ENCODE data around the gene DNAH5.

The DNAH5 gene

GRCh38 chr5:13739479-13739878, 205.0 kb downstream of the DNAH5 start:
- DNase-seq (ENCODE audit: low read depth in 2 of 2, low spot score in 1 of 2), result no peak

GRCh38 chr5:13735691-13736090, 208.8 kb downstream of the DNAH5 start:
- no peak for DNase-seq (ENCODE audit: low read depth in 2 of 2, low spot score in 1 of 2)

DNA sequence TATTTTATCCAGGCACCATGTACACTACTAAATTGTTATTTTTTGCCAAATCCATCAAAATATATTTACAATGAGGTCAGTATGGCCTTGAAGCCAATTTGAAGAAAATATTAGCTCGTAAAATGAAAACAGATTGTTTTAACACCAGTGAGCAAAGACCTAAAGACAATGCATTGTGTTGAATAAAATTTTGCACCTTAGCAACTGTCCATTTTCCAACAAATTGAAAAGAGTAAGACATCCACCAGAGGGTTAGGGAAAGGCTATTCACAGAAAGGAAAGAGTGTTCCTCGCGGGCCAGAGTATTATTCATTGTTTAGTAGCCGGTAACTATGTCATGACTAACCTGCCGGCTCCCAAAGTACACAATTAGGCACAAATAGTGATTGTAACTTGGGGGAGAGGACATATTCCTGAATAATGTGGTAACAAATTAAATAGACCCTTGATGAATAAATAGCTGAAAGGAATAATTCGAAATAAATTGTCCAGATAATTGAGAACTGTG, 213.3 kb downstream of the DNAH5 start:
- no peak for DNase-seq (ENCODE audit: low read depth in 2 of 2, low spot score in 1 of 2)

GRCh38 chr5:13708906-13709305, 235.6 kb downstream of the DNAH5 start:
- no peak for DNase-seq (ENCODE audit: low read depth in 2 of 2, low spot score in 1 of 2)

- DNase-seq (ENCODE audit: low read depth in 2 of 2, low spot score in 1 of 2), result no peak
These were observed 236.1 kb downstream of the DNAH5 start for GRCh38 chr5:13708432-13708831.

DNA sequence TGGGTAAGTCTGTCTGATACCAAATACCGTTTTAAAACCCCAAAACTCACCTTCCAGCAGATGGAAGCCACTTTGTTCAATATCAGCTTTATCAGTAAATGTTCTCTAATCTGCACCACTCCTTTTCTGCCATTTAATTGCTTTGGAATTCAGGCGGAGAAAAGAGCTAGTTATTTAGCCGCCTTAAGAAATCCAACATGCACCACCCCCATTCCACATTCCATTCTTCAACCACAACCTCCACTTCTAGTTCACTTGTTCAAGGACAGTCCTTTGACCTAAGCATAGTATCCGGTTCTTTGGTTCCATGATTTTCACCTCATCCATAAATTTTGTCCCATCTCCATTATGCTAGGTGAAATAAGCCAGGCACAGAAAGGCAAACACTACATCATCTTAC, 240.1 kb downstream of the DNAH5 start:
- DNase-seq (ENCODE audit: low read depth in 2 of 2, low spot score in 1 of 2), result no peak

GRCh38 chr5:13700626-13701025, 243.9 kb downstream of the DNAH5 start:
- DNase-seq (ENCODE audit: low read depth in 2 of 2, low spot score in 1 of 2), result no peak

- no peak for DNase-seq (ENCODE audit: low read depth in 2 of 2, low spot score in 1 of 2)
These were observed 245.6 kb downstream of the DNAH5 start for GRCh38 chr5:13698885-13699284.

- no peak for DNase-seq (ENCODE audit: low read depth in 2 of 2, low spot score in 1 of 2)
These were observed 249.3 kb downstream of the DNAH5 start for GRCh38 chr5:13695076-13695712.

DNA sequence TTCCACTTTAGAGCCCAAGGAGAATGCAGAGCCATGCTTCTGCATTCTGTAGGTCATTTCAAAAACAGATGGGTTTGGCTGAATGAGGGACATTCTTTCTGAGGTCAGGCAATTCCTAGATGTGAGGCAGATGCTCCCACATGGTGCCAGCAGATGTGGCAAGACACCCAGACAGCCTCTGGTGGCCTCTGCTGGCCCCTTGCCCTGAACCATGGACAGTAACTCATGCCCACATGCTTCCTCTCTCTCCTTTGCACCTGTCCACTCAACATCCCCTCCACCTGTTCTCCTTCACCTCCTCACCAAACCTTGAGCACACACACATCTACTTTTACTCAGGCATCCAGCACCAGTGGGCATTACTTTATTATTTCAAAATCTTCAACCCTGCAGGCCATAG, 252.3 kb downstream of the DNAH5 start:
- DNase-seq (ENCODE audit: low read depth in 2 of 2, low spot score in 1 of 2), result no peak

GRCh38 chr5:13676531-13676930, 268.0 kb downstream of the DNAH5 start:
- DNase-seq (ENCODE audit: low read depth in 2 of 2, low spot score in 1 of 2), result no peak

DNA sequence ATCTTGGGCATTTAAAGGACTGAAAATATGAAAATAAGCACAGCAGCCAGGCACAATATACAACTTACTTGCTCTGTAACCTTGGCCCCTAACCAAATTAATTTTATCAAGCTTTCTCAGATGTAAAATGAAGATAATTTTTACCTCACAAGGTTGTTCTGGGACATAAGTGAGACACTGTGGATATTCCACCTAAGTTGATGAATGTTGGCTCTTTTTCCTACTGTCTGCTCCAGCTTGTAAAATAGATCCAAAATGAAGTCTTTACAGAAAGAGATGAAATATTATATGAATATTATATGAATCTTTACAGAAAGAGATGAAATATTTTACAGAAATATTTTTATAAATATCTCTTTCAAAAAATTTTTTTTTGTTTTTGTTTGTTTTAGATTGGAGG, 270.1 kb downstream of the DNAH5 start:
- no peak for DNase-seq (ENCODE audit: low read depth in 2 of 2, low spot score in 1 of 2)

GRCh38 chr5:13673511-13673910, 271.0 kb downstream of the DNAH5 start:
- no peak for DNase-seq (ENCODE audit: low read depth in 2 of 2, low spot score in 1 of 2)

- no peak for DNase-seq (ENCODE audit: low read depth in 2 of 2, low spot score in 1 of 2)
These were observed 280.1 kb downstream of the DNAH5 start for GRCh38 chr5:13664377-13664776.

DNA sequence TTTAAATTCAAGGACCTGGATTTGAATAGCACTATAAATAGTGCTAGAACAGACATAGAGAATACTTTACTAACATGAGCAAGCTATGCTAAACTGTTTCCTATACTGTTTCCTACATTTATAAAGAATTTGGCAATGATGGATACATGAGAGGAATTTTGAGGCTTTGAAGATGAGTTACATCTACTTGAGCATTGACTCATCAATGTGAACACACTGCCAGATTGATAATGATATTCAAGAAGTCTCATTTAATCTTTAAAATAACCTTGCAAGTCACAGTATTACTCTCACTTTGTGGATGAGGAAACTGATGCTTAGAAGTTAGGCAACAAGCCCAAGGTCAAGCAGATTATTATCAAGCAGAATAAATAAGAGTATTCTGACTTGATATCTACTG, 281.9 kb downstream of the DNAH5 start:
- DNase-seq (ENCODE audit: low read depth in 2 of 2, low spot score in 1 of 2), result no peak

- no peak for DNase-seq (ENCODE audit: low read depth in 2 of 2, low spot score in 1 of 2)
These were observed 283.2 kb downstream of the DNAH5 start for GRCh38 chr5:13661272-13661671.

DNA sequence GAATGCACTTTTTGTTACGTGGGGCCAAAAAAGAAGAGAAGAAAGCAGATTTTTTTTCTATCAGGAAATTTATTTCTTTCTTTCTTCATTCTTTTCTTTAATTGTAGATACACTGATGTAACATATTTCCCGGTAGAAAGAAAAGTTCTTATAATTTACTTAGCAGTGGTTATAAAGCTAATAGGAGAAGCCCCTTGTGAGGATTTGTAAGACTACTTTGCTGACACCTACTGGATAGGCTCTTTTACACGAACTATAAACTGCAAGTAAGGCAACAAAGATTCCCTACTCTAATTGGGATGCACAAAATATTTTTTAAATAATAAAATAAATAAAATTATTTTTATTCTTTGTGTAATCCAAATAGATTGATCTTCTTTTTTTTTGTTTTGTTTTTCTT, 284.4 kb downstream of the DNAH5 start:
- no peak for DNase-seq (ENCODE audit: low read depth in 2 of 2, low spot score in 1 of 2)

- DNase-seq (ENCODE audit: low read depth in 2 of 2, low spot score in 1 of 2), result no peak
These were observed 285.1 kb downstream of the DNAH5 start for GRCh38 chr5:13659391-13659790.

GRCh38 chr5:13658761-13659160, 285.7 kb downstream of the DNAH5 start:
- no peak for DNase-seq (ENCODE audit: low read depth in 2 of 2, low spot score in 1 of 2)

GRCh38 chr5:13658152-13658551, 286.3 kb downstream of the DNAH5 start:
- DNase-seq (ENCODE audit: low read depth in 2 of 2, low spot score in 1 of 2), result no peak

DNA sequence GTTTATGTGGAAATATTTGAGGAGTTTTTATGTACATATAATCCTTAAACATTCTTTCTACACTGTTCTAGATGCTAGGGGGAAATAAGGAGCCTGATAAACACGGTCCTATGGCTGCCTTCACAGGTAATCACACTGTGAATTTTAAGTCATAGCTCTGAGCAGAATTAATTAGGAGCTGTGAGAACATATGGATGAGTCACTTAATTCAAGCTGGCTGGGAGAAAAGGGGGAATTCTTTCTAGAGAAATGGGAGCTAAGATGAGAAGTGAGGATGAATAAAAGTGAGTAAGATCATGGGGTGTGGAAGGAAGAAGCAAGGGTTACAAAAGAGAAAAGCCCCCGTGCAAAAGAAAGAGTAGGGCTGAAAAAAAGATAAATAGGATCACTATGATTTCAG, 290.8 kb downstream of the DNAH5 start:
- no peak for DNase-seq (ENCODE audit: low read depth in 2 of 2, low spot score in 1 of 2)

GRCh38 chr5:13649656-13650055, 294.8 kb downstream of the DNAH5 start:
- no peak for DNase-seq (ENCODE audit: low read depth in 2 of 2, low spot score in 1 of 2)

GRCh38 chr5:13648822-13649221, 295.7 kb downstream of the DNAH5 start:
- DNase-seq (ENCODE audit: low read depth in 2 of 2, low spot score in 1 of 2), result no peak
